SK-N-SH (cell line): ENCODE results near the gene AQP5. TPM values are rescaled to one million over a fixed set of nuclear protein-coding genes. Genes with fewer than 3 reads are reported as not detected.

Experiments
- CTCF ChIA-PET: fragments of 300-600, 350-600 bp; formaldehyde crosslinking; extraction: SDS; loops from one replicate; lab custom pipeline; 2021; lab: Yijun Ruan, JAX
- POLR2A ChIA-PET: fragments of 350-600 bp; sonication (Branson Sonifier 250); formaldehyde crosslinking; extraction: SDS; loops from one replicate; lab custom pipeline; 2020; ENCODE audit warnings: antibody characterized with exemption, inconsistent platforms; lab: Yijun Ruan, JAX
- DNase-seq: peaks from one replicate; pipeline ENCODE4 v3.0.0; 2012
- H2AFZ ChIP-seq: fragments of 200-600 bp; sonication (generic); 2 replicates; pipeline ENCODE4 v1.8.1; 2016; ENCODE audit warnings: antibody characterized with exemption, mild to moderate bottlenecking, low read depth
- H3F3A ChIP-seq: fragments of 200-600 bp; sonication (generic); replicated peaks from 2 replicates; pipeline ENCODE3; 2016; ENCODE audit warnings: antibody characterized with exemption, mild to moderate bottlenecking; ENCODE audit not compliant: insufficient read depth
- H3K27ac ChIP-seq, 2 experiments: fragments of 200-500 bp in 1 of 2; fragments of 200-600 bp in 1 of 2; sonication (Bioruptor generic) in 1 of 2; sonication (generic), shearing (Covaris generic) in 1 of 2; 2 replicates each; pipeline versions ENCODE4 v1.5.1 to v1.6.1; 2014 to 2016; ENCODE audit warnings: low read depth in 2 of 2, inconsistent platforms in 1 of 2, low read length in 1 of 2, mild to moderate bottlenecking in 1 of 2, mixed read lengths in 1 of 2
- H3K27me3 ChIP-seq: fragments of 200-600 bp; sonication (generic), shearing (Covaris generic); 2 replicates; pipeline ENCODE4 v1.6.1; 2016; ENCODE audit warnings: mixed run types; ENCODE audit not compliant: insufficient read depth
- H3K36me3 ChIP-seq, 2 experiments: fragments of 200-500 bp in 1 of 2; fragments of 200-600 bp in 1 of 2; sonication (Bioruptor generic) in 1 of 2; sonication (generic) in 1 of 2; replicated peaks in 1 of 2; 2 replicates each; pipeline versions ENCODE3 to v1.5.1; 2014 to 2016; ENCODE audit warnings: low read length in 1 of 2, mild to moderate bottlenecking in 1 of 2; ENCODE audit not compliant: insufficient read depth in 2 of 2, control insufficient read depth in 1 of 2
- H3K4me1 ChIP-seq, 2 experiments: fragments of 200-500 bp in 1 of 2; fragments of 200-600 bp in 1 of 2; sonication (Bioruptor generic) in 1 of 2; sonication (generic), shearing (Covaris generic) in 1 of 2; 2 replicates each; pipeline versions ENCODE4 v1.5.1 to v1.6.1; 2014 to 2016; ENCODE audit warnings: low read depth in 1 of 2, low read length in 1 of 2, mixed run types in 1 of 2; ENCODE audit not compliant: insufficient read depth in 2 of 2, control insufficient read depth in 1 of 2
- H3K4me2 ChIP-seq: fragments of 200-600 bp; sonication (generic), shearing (Covaris generic); 2 replicates; pipeline ENCODE4 v1.6.1; 2017; ENCODE audit warnings: mixed run types
- H3K4me3 ChIP-seq, 2 experiments: fragments of 200-500 bp in 1 of 2; fragments of 200-600 bp in 1 of 2; sonication (Bioruptor generic) in 1 of 2; sonication (generic), shearing (Covaris generic) in 1 of 2; 2 replicates each; pipeline versions ENCODE4 v1.5.1 to v1.8.1; 2014 to 2016; ENCODE audit warnings: low read depth in 2 of 2, inconsistent platforms in 1 of 2, low read length in 1 of 2, mild to moderate bottlenecking in 1 of 2, mixed read lengths in 1 of 2, moderate library complexity in 1 of 2
- H3K79me2 ChIP-seq: fragments of 200-600 bp; sonication (generic); 2 replicates; pipeline ENCODE4 v1.8.1; 2017; ENCODE audit warnings: mild to moderate bottlenecking; ENCODE audit not compliant: insufficient read depth
- H3K9ac ChIP-seq: fragments of 200-600 bp; sonication (generic); 2 replicates; pipeline ENCODE4 v1.6.1; 2017; ENCODE audit warnings: mixed run types
- H3K9me2 ChIP-seq: fragments of 200-600 bp; sonication (generic); 2 replicates; pipeline ENCODE4 v1.6.1; 2017; ENCODE audit warnings: mixed run types
- H3K9me3 ChIP-seq: fragments of 200-600 bp; sonication (generic); 2 replicates; pipeline ENCODE4 v1.6.1; 2017; ENCODE audit warnings: mixed run types, mild to moderate bottlenecking, moderate library complexity
- H4K20me1 ChIP-seq: fragments of 200-600 bp; sonication (generic); 2 replicates; pipeline ENCODE4 v1.6.1; 2017; ENCODE audit warnings: mild to moderate bottlenecking, mixed run types; ENCODE audit not compliant: insufficient read depth
- ELF1 ChIP-seq: IDR thresholded peaks from 2 replicates; pipeline ENCODE4 v1.4.0; 2012
- EP300 ChIP-seq, 2 experiments: IDR thresholded peaks; 2 replicates each; pipeline versions ENCODE4 v1.4.0 to v1.6.1; 2012; ENCODE audit warnings: borderline replicate concordance in 1 of 2, low read depth in 1 of 2, low read length in 1 of 2
- EZH2phosphoT487 ChIP-seq: fragments of 200-600 bp; sonication (generic); IDR thresholded peaks from 2 replicates; pipeline ENCODE4 v1.6.1; 2017; ENCODE audit warnings: low read depth, mixed run types, mild to moderate bottlenecking, antibody characterized with exemption, moderate library complexity, borderline replicate concordance
- FOSL2 ChIP-seq: IDR thresholded peaks from 2 replicates; pipeline ENCODE4 v1.4.0; 2012; ENCODE audit warnings: low read depth, mild to moderate bottlenecking, moderate library complexity, borderline replicate concordance
- FOXJ3 ChIP-seq: sonication (generic); formaldehyde crosslinking; IDR thresholded peaks from 2 replicates; pipeline ENCODE4 v1.5.1; 2020; ENCODE audit warnings: mild to moderate bottlenecking, missing genetic modification reagents
- FOXM1 ChIP-seq: IDR thresholded peaks from 2 replicates; pipeline ENCODE4 v1.4.0; 2012; ENCODE audit warnings: low read depth, mild to moderate bottlenecking
- GABPA ChIP-seq: IDR thresholded peaks from 2 replicates; pipeline ENCODE4 v1.4.0; 2012; ENCODE audit warnings: low read depth, mild to moderate bottlenecking
- GATA2 ChIP-seq: sonication (generic); formaldehyde crosslinking; IDR thresholded peaks from 2 replicates; pipeline ENCODE4 v1.5.0; 2020; ENCODE audit warnings: mild to moderate bottlenecking, missing genetic modification reagents
- MEF2A ChIP-seq: IDR thresholded peaks from 2 replicates; pipeline ENCODE4 v1.4.0; 2012; ENCODE audit warnings: low read depth, borderline replicate concordance
- RFX5 ChIP-seq: IDR thresholded peaks from 2 replicates; pipeline ENCODE4 v1.6.1; 2012; ENCODE audit warnings: mild to moderate bottlenecking, improper control_type of control experiment, low read length
- SIN3A ChIP-seq: IDR thresholded peaks from 2 replicates; pipeline ENCODE4 v1.6.1; 2012; ENCODE audit warnings: low read depth, mild to moderate bottlenecking, low read length, moderate library complexity, borderline replicate concordance
- SMC3 ChIP-seq: IDR thresholded peaks from 2 replicates; pipeline ENCODE4 v1.6.1; 2012; ENCODE audit warnings: low read depth, low read length, improper control_type of control experiment
- TAF1 ChIP-seq: IDR thresholded peaks from 2 replicates; pipeline ENCODE4 v1.6.1; 2012; ENCODE audit warnings: low read depth, mild to moderate bottlenecking, low read length, moderate library complexity, borderline replicate concordance
- TCF12 ChIP-seq: IDR thresholded peaks from 2 replicates; pipeline ENCODE4 v1.4.0; 2012
- YY1 ChIP-seq: IDR thresholded peaks from 2 replicates; pipeline ENCODE4 v1.4.0; 2012; ENCODE audit warnings: low read depth, mild to moderate bottlenecking
- WGBS: methylation state at CpG from one replicate; pipeline ENCODE4 v1.1.6; 2017; ENCODE audit warnings: low lambda C conversion rate; 5-methylcytosine and 5-hydroxymethylcytosine counted together
- polyA plus RNA-seq, 3 experiments: library from polyadenylated mRNA; depleted of rRNA; stranded (reverse); fragments of >200 nt; gene quantifications; 2 replicates each; pipeline ENCODE4 v1.2.3, GENCODE V29; 2012
- TF ChIP-seq, protein P1 (sequence below): fragments of 150-350 bp; IDR thresholded peaks from 2 replicates; pipeline ENCODE4 v1.6.1; 2016; ENCODE audit warnings: mild to moderate bottlenecking, low read depth, low read length
- TF ChIP-seq, protein P2 (sequence below): IDR thresholded peaks from 2 replicates; pipeline ENCODE4 v1.4.0; 2012; ENCODE audit warnings: low read depth
- TF ChIP-seq, protein P3 (sequence below): IDR thresholded peaks from 2 replicates; pipeline ENCODE4 v1.4.0; 2012; ENCODE audit warnings: low read depth, borderline replicate concordance

AQP5 gene
- polyA plus RNA-seq, 1 of the 3 experiments (the other 2 are of a cell fraction) = 0.10 TPM

DNA sequence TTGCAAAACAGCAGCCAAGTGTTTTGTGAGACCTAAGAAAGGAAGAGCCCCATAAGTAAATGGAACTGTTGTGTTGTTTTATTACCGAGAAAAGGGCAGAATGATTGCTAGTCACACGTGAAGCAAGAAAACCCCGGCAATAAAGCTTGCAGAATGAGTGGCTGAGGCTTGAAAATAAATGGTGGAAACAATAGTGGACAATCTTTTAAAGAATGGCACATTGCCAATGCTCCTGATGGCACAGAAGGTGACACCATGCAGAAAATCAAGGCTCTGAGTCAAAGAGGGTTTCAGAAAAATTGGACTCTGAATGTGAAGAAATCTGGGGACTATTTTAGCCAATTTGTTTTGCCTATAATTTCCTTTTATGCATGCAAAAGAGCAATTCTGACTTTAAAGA lies 15.2 kb upstream of the AQP5 start:
- ChIA-PET POLR2A (interaction anchor here (1.2 to 1.8 kb wide), 2 partner anchors 78 to 79 kb away, joined by 3 to 5 read pairs; no protein-coding TSS in a partner anchor), CTCF (interaction anchor here (0.8 to 6.1 kb wide), 27 partner anchors 9 to 165 kb away, joined by 3 to 101 read pairs (median 12); partner anchors contain the start of genes AQP5, BCDIN3D, COX14 and FAIM2)
- no peak for TF ChIP-seq FOXM1
- TF ChIP-seq YY1 = no peak
- Histone ChIP-seq H3F3A (no peaks in the 10 kb centered on the region), H4K20me1 (no peaks in the 10 kb centered on the region), H2AFZ (no peak overlapping the region), H3K27ac (no peak overlapping the region), H3K4me1 (peaks cover 0 to 20% of the 10 kb centered on the region in 2 experiments; a peak in 1 of 4 replicates), H3K27me3 (no peaks in the 10 kb centered on the region), H3K9ac (no peak overlapping the region), H3K9me3 (no peaks in the 10 kb centered on the region), H3K9me2 (no peaks in the 10 kb centered on the region), H3K79me2 (no peaks in the 10 kb centered on the region), H3K4me2 (no peak overlapping the region), H3K36me3 (no peaks in the 10 kb centered on the region), H3K4me3 (no peak overlapping the region)
- DNase-seq = no peak
- 87% methylated on average over 3 of the region's 3 CpGs for WGBS

DNA sequence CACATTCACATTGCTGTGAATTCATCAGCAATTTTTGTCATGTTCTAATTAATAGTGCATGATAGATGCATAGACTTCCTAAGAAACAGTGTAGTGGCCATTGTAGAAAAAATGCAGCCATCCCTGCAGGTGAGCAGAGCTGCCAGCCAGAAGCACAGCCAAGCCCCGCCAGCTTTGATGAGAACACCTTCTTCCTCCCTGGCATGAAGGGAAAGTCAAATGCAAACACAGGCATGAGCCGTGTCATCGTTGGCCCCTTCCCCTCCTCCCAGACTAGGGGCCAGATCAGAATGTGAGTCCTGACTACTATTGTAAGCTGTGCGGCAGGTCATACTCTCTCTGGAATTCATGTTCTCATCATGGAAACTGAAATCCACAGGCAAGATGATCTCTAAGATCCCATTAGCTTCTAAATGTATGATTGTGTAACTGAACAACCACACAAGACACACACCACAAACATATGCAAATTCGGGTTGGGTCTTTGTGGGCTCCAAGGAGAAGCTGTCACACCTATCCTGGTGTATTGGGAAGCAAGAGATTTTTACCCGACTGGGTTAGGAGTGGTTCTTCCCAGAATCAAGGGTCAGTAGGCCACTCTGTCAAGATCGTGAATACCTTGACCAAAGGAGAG lies 14.0 kb upstream of the AQP5 start:
- H2AFZ ChIP-seq = no peak overlapping the region
- H3K9me3 ChIP-seq = no peaks in the 10 kb centered on the region
- H3K79me2 ChIP-seq = no peaks in the 10 kb centered on the region
- no peak overlapping the region for H3K9ac ChIP-seq
- POLR2A ChIA-PET = no interaction called here
- no peak overlapping the region for H3K4me3 ChIP-seq
- H3K4me1 ChIP-seq = peaks cover 0 to 20% of the 10 kb centered on the region in 2 experiments; a peak in 1 of 4 replicates
- H3K9me2 ChIP-seq = no peaks in the 10 kb centered on the region
- CTCF ChIA-PET = interaction anchor here (1.5 to 6.1 kb wide), 6 partner anchors 12 to 124 kb away, joined by 3 to 101 read pairs (median 44); partner anchors contain the start of gene AQP5
- no peaks in the 10 kb centered on the region for H3K27me3 ChIP-seq
- no peaks in the 10 kb centered on the region for H4K20me1 ChIP-seq
- no peak overlapping the region for H3K27ac ChIP-seq
- WGBS = 78% methylated on average over 5 of the region's 7 CpGs
- no peak for TF ChIP-seq GABPA
- TF ChIP-seq EZH2phosphoT487 = no peak
- TF ChIP-seq TCF12 = no peak
- TF ChIP-seq, protein P1, sequence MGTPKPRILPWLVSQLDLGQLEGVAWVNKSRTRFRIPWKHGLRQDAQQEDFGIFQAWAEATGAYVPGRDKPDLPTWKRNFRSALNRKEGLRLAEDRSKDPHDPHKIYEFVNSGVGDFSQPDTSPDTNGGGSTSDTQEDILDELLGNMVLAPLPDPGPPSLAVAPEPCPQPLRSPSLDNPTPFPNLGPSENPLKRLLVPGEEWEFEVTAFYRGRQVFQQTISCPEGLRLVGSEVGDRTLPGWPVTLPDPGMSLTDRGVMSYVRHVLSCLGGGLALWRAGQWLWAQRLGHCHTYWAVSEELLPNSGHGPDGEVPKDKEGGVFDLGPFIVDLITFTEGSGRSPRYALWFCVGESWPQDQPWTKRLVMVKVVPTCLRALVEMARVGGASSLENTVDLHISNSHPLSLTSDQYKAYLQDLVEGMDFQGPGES = no peak
- TF ChIP-seq TAF1 = no peak
- TF ChIP-seq GATA2 (CRISPR knock-in tag) = no peak
- TF ChIP-seq, protein P2, sequence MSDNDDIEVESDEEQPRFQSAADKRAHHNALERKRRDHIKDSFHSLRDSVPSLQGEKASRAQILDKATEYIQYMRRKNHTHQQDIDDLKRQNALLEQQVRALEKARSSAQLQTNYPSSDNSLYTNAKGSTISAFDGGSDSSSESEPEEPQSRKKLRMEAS = no peak
- no peak for TF ChIP-seq MEF2A
- TF ChIP-seq, protein P3, sequence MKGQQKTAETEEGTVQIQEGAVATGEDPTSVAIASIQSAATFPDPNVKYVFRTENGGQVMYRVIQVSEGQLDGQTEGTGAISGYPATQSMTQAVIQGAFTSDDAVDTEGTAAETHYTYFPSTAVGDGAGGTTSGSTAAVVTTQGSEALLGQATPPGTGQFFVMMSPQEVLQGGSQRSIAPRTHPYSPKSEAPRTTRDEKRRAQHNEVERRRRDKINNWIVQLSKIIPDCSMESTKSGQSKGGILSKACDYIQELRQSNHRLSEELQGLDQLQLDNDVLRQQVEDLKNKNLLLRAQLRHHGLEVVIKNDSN = no peak
- no peak for TF ChIP-seq EP300 (IDR thresholded peaks at IDR 0.05; ENCODE audit: borderline replicate concordance in 1 of 2, low read depth in 1 of 2, low read length in 1 of 2)
- no peak for TF ChIP-seq FOSL2
- no peak for TF ChIP-seq FOXJ3
- no peak for TF ChIP-seq YY1
- TF ChIP-seq SIN3A = no peak
- TF ChIP-seq ELF1 = no peak
- no peak for TF ChIP-seq RFX5
- TF ChIP-seq SMC3 = no peak
- TF ChIP-seq FOXM1 = no peak
- no peaks in the 10 kb centered on the region for H3K36me3 ChIP-seq
- no peak overlapping the region for H3K4me2 ChIP-seq
- H3F3A ChIP-seq = no peaks in the 10 kb centered on the region
- DNase-seq = no peak
